Umbilical cord (tissue), 2 donors: Measurements from ENCODE around the gene DUSP16. TPM values are rescaled to one million over a fixed set of nuclear protein-coding genes. Genes with fewer than 3 reads are reported as not detected.
"Not testable (repeated sequence)": the region's sequence is repeated elsewhere in the genome, so short reads cannot be mapped to it uniquely, and the experiment has no call there.

Experiments used
- DNase-seq: peaks from one replicate; pipeline ENCODE4 v3.0.0-alpha.2; 2015; ENCODE audit warnings: low spot score
- total RNA-seq: library from RNA; depleted of rRNA; stranded (reverse); fragments of >200 nt; gene quantifications from one replicate; pipeline ENCODE4 v1.2.3, GENCODE V29; 2014; ENCODE audit warnings: low replicate concordance; ENCODE audit not compliant: insufficient read depth

DUSP16 gene
- total RNA-seq, 1 donor from 2014 or later, result 13.2 TPM

DNA sequence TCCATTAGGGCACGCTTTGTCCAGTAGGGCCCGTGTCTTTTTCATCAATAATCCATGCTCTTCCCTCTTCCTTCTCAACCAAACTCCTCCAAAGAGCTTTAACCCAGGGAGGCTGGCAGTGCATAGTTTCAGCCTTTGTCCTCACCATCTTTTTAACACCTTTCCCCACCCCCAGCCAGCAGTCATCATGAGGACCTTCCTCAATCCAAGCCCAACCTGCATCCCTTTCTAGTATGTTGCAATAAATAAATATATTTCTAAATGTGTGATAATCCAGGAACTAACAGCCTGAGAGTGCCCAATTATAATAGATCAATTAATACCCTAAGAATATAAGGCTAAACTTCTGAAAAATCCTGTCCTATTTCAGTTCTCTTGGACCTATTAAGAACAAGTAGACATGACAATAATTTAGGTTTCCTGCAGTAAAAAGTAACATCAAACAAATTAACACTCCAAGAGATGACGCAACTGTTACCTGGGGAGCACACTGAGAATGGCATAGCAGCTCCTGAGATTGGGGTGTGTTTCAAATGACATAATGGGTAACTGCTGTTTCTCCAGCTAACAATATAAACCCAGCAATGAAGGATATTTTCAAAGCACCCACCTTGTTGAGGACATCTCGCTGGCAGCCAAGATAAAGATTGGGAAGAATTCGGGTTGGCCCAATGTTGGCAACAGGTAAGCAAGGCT is 62.6 kb downstream of the DUSP16 start:
- no peak for DNase-seq

GRCh38 chr12:12498210-12498609 is 64.5 kb downstream of the DUSP16 start:
- DNase-seq, result no peak

GRCh38 chr12:12495536-12495935 is 67.1 kb downstream of the DUSP16 start:
- no peak for DNase-seq

DNA sequence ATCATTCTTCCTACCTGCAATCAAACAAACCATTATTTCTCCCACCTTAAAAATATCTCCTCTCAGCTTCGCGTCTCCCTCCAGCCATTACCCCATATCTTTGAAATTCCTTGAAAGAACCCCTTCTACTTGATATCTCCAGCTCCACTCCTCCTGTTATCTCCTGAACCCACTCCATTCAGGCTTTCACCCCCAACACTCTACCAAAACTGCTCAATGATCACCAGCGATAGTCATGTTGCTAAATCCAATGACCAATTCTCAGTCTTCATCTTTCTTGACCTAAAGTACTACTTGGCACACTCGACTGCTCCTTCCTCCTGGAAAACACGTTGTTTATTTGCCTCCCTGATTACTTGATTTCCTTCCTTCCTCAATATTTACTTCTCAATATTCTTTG is 70.1 kb downstream of the DUSP16 start:
- no peak for DNase-seq

DNA sequence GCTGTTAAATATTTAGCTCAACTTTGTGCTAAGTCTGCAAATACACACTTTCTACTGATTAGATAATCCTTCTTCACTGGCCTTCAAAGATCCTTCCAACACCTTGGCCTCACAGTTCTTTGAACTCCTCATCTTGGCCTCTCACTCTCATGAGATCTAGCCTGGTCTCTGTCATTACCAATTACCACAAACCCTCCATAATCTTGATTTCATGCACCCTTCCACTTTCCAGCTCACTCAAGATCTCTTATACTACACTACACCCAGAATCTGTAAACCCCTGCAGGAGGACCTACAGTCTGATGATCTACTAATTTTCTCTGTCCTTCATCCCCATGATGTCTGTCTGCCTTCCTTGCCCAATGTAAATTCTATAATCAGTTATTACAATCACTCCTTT is 71.1 kb downstream of the DUSP16 start:
- no peak for DNase-seq

- no peak for DNase-seq
Observed at GRCh38 chr12:12488823-12489550, 73.7 kb downstream of the DUSP16 start.

GRCh38 chr12:12488296-12488695 is 74.4 kb downstream of the DUSP16 start:
- no peak for DNase-seq

GRCh38 chr12:12487490-12487889 is 75.2 kb downstream of the DUSP16 start:
- no peak for DNase-seq

- no peak for DNase-seq
Observed at GRCh38 chr12:12486661-12487240, 75.9 kb downstream of the DUSP16 start.

DNA sequence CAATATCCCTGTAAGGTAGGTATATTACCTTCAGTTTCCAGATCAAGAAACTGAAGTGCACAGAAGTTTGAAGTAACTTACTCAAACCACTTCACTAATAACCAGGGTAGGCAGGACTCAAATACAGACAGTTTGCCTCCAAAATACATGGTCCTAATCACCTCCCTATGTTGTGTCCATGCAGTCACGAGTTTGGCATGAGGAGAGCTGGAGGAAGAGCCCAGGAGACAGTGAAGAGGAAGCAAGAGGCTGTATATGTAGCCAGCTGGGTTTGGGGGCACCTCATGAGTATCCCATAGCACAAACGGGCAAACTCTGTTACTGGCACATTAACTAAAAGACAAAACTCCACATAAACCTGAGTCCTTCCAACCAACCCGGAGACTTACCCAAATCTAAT is 79.2 kb downstream of the DUSP16 start:
- no peak for DNase-seq

- DNase-seq, result no peak
Observed at GRCh38 chr12:12482959-12483358, 79.7 kb downstream of the DUSP16 start.

DNA sequence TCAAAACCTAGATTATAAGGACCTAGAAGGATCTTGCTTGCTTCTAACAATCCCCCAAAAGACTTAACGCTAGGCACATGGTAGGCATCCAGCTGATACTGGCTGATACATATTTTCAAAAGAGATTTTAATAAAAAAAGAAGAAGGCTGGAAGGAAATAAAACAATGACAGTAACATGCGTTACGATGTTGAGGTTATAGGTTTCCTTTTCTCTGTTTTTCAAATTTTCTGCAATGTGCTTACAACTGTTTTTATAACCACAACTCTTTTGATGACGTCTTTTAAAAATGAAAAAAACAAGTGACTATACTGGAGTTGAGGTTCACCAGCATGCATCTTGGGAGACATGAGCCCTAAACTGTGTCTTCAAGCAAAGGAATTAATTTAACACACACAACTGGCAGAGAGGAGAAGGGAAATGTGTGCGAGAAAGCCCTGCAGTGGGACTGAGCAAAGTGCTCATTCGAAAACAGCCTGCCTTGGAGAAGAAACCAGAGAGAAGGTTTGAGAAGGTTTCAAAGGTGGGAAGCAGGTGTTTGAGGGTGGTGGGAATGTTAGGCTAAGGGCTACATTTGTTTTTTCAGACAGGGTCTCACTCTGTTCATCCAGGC is 80.4 kb downstream of the DUSP16 start:
- no peak for DNase-seq

GRCh38 chr12:12481631-12482030 is 81.0 kb downstream of the DUSP16 start:
- DNase-seq, result no peak

- no peak for DNase-seq
Observed at GRCh38 chr12:12480074-12480473, 82.6 kb downstream of the DUSP16 start.

DNA sequence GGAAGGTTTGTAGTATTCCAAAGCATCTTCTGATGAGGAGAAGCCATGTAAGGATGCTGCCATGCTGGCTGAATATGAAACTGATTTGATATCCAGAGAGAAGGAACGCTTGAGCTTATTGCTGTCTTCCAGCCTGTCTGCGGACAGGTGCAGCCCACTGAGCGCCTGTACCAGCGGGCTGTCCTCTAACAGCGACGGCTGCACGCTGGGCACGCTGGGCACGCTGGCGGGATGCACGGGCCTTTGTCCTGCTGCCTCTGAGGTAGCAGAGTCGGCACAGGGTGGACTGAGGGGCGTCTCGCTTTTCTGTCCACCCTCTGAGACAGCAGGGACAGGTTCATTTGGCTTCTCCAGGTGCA is 85.2 kb downstream of the DUSP16 start:
- no peak for DNase-seq

GRCh38 chr12:12476857-12477531 is 85.7 kb downstream of the DUSP16 start:
- no peak for DNase-seq

- DNase-seq, result no peak
Observed at GRCh38 chr12:12474931-12475795, 87.5 kb downstream of the DUSP16 start.

GRCh38 chr12:12474471-12474928 is 88.2 kb downstream of the DUSP16 start:
- no peak for DNase-seq

DNA sequence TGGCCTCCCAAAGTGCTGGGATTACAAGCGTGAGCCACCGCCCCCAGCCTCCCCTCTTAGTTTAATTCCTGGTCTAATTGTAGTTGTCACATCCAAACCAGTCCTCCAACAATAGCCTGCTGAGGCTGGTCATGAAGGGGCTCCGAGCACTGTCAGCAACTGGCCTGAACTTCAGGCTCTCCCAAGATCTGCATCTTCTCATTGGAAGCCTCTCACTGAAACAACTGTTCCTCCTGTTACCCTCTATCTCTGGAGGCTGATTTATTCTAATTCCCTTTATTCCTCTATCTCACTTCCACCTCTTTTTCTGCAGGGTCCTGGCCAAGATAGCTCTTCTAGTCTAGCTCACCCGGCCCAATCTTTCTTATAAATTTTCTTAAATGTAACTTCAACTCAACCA is 89.4 kb downstream of the DUSP16 start:
- no peak for DNase-seq

- DNase-seq, result not testable (repeated sequence)
Observed at GRCh38 chr12:12471982-12472961, 90.4 kb downstream of the DUSP16 start.
